ENCODE measurements around the gene WDFY1.
A peak's percentile ranks its signal among the peaks of the same experiment; 100 is the strongest.

WDFY1 gene

GRCh38 chr2:223944703-223945531 is at the start of gene WDFY1:
Gene WDFY1, minus strand, starts transcription at chr2:223945335. Its CDS starts 51 bp downstream, at chr2:223945284.
- Mint-ChIP-seq H3K4me1 (ENCODE audit: low read depth) (peaks cover 47% of the 10 kb centered on the region), H3K36me3 (ENCODE audit: low read depth) (peaks cover 20% of the 10 kb centered on the region), H3K4me3 (peak within 1 kb of the TSS; percentile 93), H3K27ac (peak within 1 kb of the TSS; percentile 93), H3K9me3 (peaks cover 6% of the 10 kb centered on the region), H3K27me3 (ENCODE audit: low read depth) (no peaks in the 10 kb centered on the region)
- DNase-seq (ENCODE audit: low spot score) = peak; percentile 78

GRCh38 chr2:223994562-223995162 is 49.5 kb upstream of the WDFY1 start:
- DNase-seq (ENCODE audit: low spot score) = no peak
- Mint-ChIP-seq H3K9me3 (no peaks in the 10 kb centered on the region), H3K27me3 (ENCODE audit: low read depth) (no peaks in the 10 kb centered on the region), H3K4me1 (ENCODE audit: low read depth) (peaks cover 14% of the 10 kb centered on the region), H3K36me3 (ENCODE audit: low read depth) (no peaks in the 10 kb centered on the region), H3K4me3 (no peak overlapping the region), H3K27ac (peak overlapping the region; percentile 70)

GRCh38 chr2:223993634-223994232 is 48.6 kb upstream of the WDFY1 start:
- H3K27me3 Mint-ChIP-seq (ENCODE audit: low read depth) = no peaks in the 10 kb centered on the region
- peaks cover 14% of the 10 kb centered on the region for H3K4me1 Mint-ChIP-seq (ENCODE audit: low read depth)
- no peak overlapping the region for H3K4me3 Mint-ChIP-seq
- H3K9me3 Mint-ChIP-seq = no peaks in the 10 kb centered on the region
- H3K27ac Mint-ChIP-seq = no peak overlapping the region
- no peaks in the 10 kb centered on the region for H3K36me3 Mint-ChIP-seq (ENCODE audit: low read depth)
- DNase-seq (ENCODE audit: low spot score) = peak; percentile 43

GRCh38 chr2:223991611-223992010 is 46.5 kb upstream of the WDFY1 start:
- H3K36me3 Mint-ChIP-seq (ENCODE audit: low read depth) = no peaks in the 10 kb centered on the region
- peaks cover 14% of the 10 kb centered on the region for H3K4me1 Mint-ChIP-seq (ENCODE audit: low read depth)
- H3K27me3 Mint-ChIP-seq (ENCODE audit: low read depth) = no peaks in the 10 kb centered on the region
- H3K9me3 Mint-ChIP-seq = no peaks in the 10 kb centered on the region
- H3K27ac Mint-ChIP-seq = no peak overlapping the region
- DNase-seq (ENCODE audit: low spot score) = no peak
- H3K4me3 Mint-ChIP-seq = no peak overlapping the region

GRCh38 chr2:223989856-223990232 is 44.7 kb upstream of the WDFY1 start:
- H3K27ac Mint-ChIP-seq = no peak overlapping the region
- H3K4me3 Mint-ChIP-seq = no peak overlapping the region
- no peaks in the 10 kb centered on the region for H3K27me3 Mint-ChIP-seq (ENCODE audit: low read depth)
- H3K9me3 Mint-ChIP-seq = no peaks in the 10 kb centered on the region
- H3K36me3 Mint-ChIP-seq (ENCODE audit: low read depth) = no peaks in the 10 kb centered on the region
- DNase-seq (ENCODE audit: low spot score) = no peak
- H3K4me1 Mint-ChIP-seq (ENCODE audit: low read depth) = peaks cover 6% of the 10 kb centered on the region

GRCh38 chr2:223989206-223989855 is 44.2 kb upstream of the WDFY1 start:
- no peak for DNase-seq (ENCODE audit: low spot score)
- no peak overlapping the region for H3K27ac Mint-ChIP-seq
- no peak overlapping the region for H3K4me3 Mint-ChIP-seq
- peaks cover 3% of the 10 kb centered on the region for H3K36me3 Mint-ChIP-seq (ENCODE audit: low read depth)
- peaks cover 4% of the 10 kb centered on the region for H3K4me1 Mint-ChIP-seq (ENCODE audit: low read depth)
- H3K9me3 Mint-ChIP-seq = no peaks in the 10 kb centered on the region
- no peaks in the 10 kb centered on the region for H3K27me3 Mint-ChIP-seq (ENCODE audit: low read depth)

- Mint-ChIP-seq H3K27me3 (ENCODE audit: low read depth) (no peaks in the 10 kb centered on the region), H3K4me3 (no peak overlapping the region), H3K27ac (no peak overlapping the region), H3K4me1 (ENCODE audit: low read depth) (peaks cover 2% of the 10 kb centered on the region), H3K36me3 (ENCODE audit: low read depth) (peaks cover 4% of the 10 kb centered on the region), H3K9me3 (no peaks in the 10 kb centered on the region)
- no peak for DNase-seq (ENCODE audit: low spot score)
Observed at GRCh38 chr2:223981241-223981640, 36.1 kb upstream of the WDFY1 start.

- Mint-ChIP-seq H3K9me3 (no peaks in the 10 kb centered on the region), H3K27me3 (ENCODE audit: low read depth) (no peaks in the 10 kb centered on the region), H3K27ac (no peak overlapping the region), H3K4me3 (no peak overlapping the region), H3K4me1 (ENCODE audit: low read depth) (peaks cover 2% of the 10 kb centered on the region), H3K36me3 (ENCODE audit: low read depth) (peaks cover 4% of the 10 kb centered on the region)
- no peak for DNase-seq (ENCODE audit: low spot score)
Observed at GRCh38 chr2:223980803-223981202, 35.7 kb upstream of the WDFY1 start.

GRCh38 chr2:223980397-223980735 is 35.2 kb upstream of the WDFY1 start:
- H3K4me3 Mint-ChIP-seq = no peak overlapping the region
- H3K27ac Mint-ChIP-seq = no peak overlapping the region
- H3K9me3 Mint-ChIP-seq = no peaks in the 10 kb centered on the region
- H3K36me3 Mint-ChIP-seq (ENCODE audit: low read depth) = peaks cover 4% of the 10 kb centered on the region
- no peaks in the 10 kb centered on the region for H3K27me3 Mint-ChIP-seq (ENCODE audit: low read depth)
- H3K4me1 Mint-ChIP-seq (ENCODE audit: low read depth) = peaks cover 2% of the 10 kb centered on the region
- DNase-seq (ENCODE audit: low spot score) = no peak

GRCh38 chr2:223979730-223980396 is 34.7 kb upstream of the WDFY1 start:
- Mint-ChIP-seq H3K27me3 (ENCODE audit: low read depth) (no peaks in the 10 kb centered on the region), H3K36me3 (ENCODE audit: low read depth) (peaks cover 4% of the 10 kb centered on the region), H3K27ac (no peak overlapping the region), H3K4me1 (ENCODE audit: low read depth) (peaks cover 2% of the 10 kb centered on the region), H3K4me3 (no peak overlapping the region), H3K9me3 (no peaks in the 10 kb centered on the region)
- no peak for DNase-seq (ENCODE audit: low spot score)

- Mint-ChIP-seq H3K9me3 (no peaks in the 10 kb centered on the region), H3K27me3 (ENCODE audit: low read depth) (no peaks in the 10 kb centered on the region), H3K4me1 (ENCODE audit: low read depth) (peaks cover under 1% of the 10 kb centered on the region), H3K36me3 (ENCODE audit: low read depth) (no peaks in the 10 kb centered on the region), H3K27ac (no peak overlapping the region), H3K4me3 (no peak overlapping the region)
- no peak for DNase-seq (ENCODE audit: low spot score)
Observed at GRCh38 chr2:223978451-223978850, 33.3 kb upstream of the WDFY1 start.

- H3K36me3 Mint-ChIP-seq (ENCODE audit: low read depth) = no peaks in the 10 kb centered on the region
- H3K4me1 Mint-ChIP-seq (ENCODE audit: low read depth) = no peaks in the 10 kb centered on the region
- no peak overlapping the region for H3K27ac Mint-ChIP-seq
- H3K9me3 Mint-ChIP-seq = no peaks in the 10 kb centered on the region
- no peak overlapping the region for H3K4me3 Mint-ChIP-seq
- no peaks in the 10 kb centered on the region for H3K27me3 Mint-ChIP-seq (ENCODE audit: low read depth)
- no peak for DNase-seq (ENCODE audit: low spot score)
Observed at GRCh38 chr2:223976635-223977226, 31.6 kb upstream of the WDFY1 start.

- no peaks in the 10 kb centered on the region for H3K4me1 Mint-ChIP-seq (ENCODE audit: low read depth)
- H3K4me3 Mint-ChIP-seq = no peak overlapping the region
- H3K27me3 Mint-ChIP-seq (ENCODE audit: low read depth) = no peaks in the 10 kb centered on the region
- no peak for DNase-seq (ENCODE audit: low spot score)
- H3K27ac Mint-ChIP-seq = no peak overlapping the region
- H3K9me3 Mint-ChIP-seq = no peaks in the 10 kb centered on the region
- peaks cover 2% of the 10 kb centered on the region for H3K36me3 Mint-ChIP-seq (ENCODE audit: low read depth)
Observed at GRCh38 chr2:223973606-223974005, 28.5 kb upstream of the WDFY1 start.
